ENCODE results near the gene DRC7. TPM values are rescaled to one million over a fixed set of nuclear protein-coding genes. Genes with fewer than 3 reads are reported as not detected.

DRC7 gene
- total RNA-seq, 1 donor from 2014 or later = 0.04 TPM

GRCh38 chr16:57682809-57683635, 11.6 kb upstream of the DRC7 start:
- no peak for DNase-seq (ENCODE audit: low read depth)
- no peak for TF ChIP-seq CTCF (IDR thresholded peaks at IDR 0.05; ENCODE audit: insufficient read depth, low read length, poor library complexity, severe bottlenecking)
- Histone ChIP-seq H3K36me3 (ENCODE audit: control insufficient read depth, insufficient read depth, low read length) (no peaks in the 10 kb centered on the region), H3K27me3 (ENCODE audit: control insufficient read depth, insufficient read depth, low read length) (peaks cover 9% of the 10 kb centered on the region), H3K4me3 (ENCODE audit: low read depth, low read length) (no peak overlapping the region)

- no peak for TF ChIP-seq CTCF (IDR thresholded peaks at IDR 0.05; ENCODE audit: insufficient read depth, low read length, poor library complexity, severe bottlenecking)
- H3K27me3 ChIP-seq (ENCODE audit: control insufficient read depth, insufficient read depth, low read length) = peaks cover 13% of the 10 kb centered on the region
- H3K36me3 ChIP-seq (ENCODE audit: control insufficient read depth, insufficient read depth, low read length) = no peaks in the 10 kb centered on the region
- H3K4me3 ChIP-seq (ENCODE audit: low read depth, low read length) = no peak overlapping the region
- DNase-seq (ENCODE audit: low read depth) = no peak
Observed at GRCh38 chr16:57683636-57684545, 10.7 kb upstream of the DRC7 start.

DNA sequence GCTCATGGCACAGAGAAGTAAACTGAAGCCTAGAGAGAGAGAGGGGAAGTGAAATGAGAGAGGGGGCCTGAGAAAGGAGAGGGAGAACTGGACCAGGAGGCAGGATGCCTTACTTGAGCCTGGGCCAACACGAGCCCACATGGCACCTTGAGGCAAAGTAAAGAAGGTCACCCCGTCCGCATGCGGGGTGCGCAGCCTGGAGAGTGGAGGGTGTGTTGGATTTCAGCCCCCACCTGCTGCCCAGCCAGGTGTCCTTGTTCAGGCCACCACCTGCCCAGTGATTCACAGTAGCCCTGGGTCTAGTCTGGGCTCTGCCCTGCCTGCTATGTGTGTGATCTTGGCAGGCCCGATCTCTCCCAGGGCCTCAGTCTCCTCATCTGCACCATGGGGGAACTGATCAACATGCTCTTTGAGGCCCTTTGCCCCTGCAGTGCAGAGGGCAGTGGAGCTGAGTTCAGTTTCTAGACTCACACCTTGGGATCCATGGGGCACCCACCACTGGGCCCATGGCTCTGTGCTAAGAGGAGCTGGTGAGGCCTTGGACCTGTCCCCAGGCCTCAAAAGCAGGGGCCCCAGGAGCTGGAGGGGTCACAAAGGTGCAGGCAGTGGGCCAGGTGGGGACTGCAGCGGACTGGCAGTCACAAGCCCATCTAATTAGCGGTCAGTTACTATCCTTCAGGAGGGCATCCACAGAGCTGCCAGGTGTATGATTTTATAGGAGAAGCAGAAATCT, 9.8 kb upstream of the DRC7 start:
- DNase-seq (ENCODE audit: low read depth) = no peak
- H3K36me3 ChIP-seq (ENCODE audit: control insufficient read depth, insufficient read depth, low read length) = no peaks in the 10 kb centered on the region
- no peak overlapping the region for H3K4me3 ChIP-seq (ENCODE audit: low read depth, low read length)
- TF ChIP-seq CTCF (IDR thresholded peaks at IDR 0.05; ENCODE audit: insufficient read depth, low read length, poor library complexity, severe bottlenecking) = no peak
- H3K27me3 ChIP-seq (ENCODE audit: control insufficient read depth, insufficient read depth, low read length) = peaks cover 11% of the 10 kb centered on the region

- Histone ChIP-seq H3K36me3 (ENCODE audit: control insufficient read depth, insufficient read depth, low read length) (no peaks in the 10 kb centered on the region), H3K27me3 (ENCODE audit: control insufficient read depth, insufficient read depth, low read length) (peaks cover 11% of the 10 kb centered on the region), H3K4me3 (ENCODE audit: low read depth, low read length) (no peak overlapping the region)
- DNase-seq (ENCODE audit: low read depth) = no peak
- TF ChIP-seq CTCF (IDR thresholded peaks at IDR 0.05; ENCODE audit: insufficient read depth, low read length, poor library complexity, severe bottlenecking) = no peak
Observed at GRCh38 chr16:57685633-57686032, 9.0 kb upstream of the DRC7 start.

DNA sequence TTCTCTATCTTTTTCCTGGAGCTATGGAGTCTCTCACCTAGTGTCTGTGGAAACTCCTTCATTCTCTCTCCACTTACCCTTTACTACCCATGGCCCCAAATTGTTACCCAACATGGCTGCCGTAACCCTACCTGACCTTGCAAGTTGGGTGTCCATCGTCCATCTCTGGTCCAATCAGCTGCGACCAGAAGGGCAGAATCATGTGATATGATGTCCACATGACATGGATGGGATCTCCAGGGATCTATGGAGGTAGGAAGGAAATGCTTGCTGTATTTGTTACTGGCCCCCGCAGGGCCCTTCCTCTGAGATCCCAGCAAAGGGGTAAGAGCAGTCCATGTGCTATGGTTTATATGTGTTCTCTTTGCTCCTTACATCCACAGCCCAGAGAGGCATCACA, 8.0 kb upstream of the DRC7 start:
- no peaks in the 10 kb centered on the region for H3K36me3 ChIP-seq (ENCODE audit: control insufficient read depth, insufficient read depth, low read length)
- peaks cover 11% of the 10 kb centered on the region for H3K27me3 ChIP-seq (ENCODE audit: control insufficient read depth, insufficient read depth, low read length)
- no peak overlapping the region for H3K4me3 ChIP-seq (ENCODE audit: low read depth, low read length)
- DNase-seq (ENCODE audit: low read depth) = no peak
- no peak for TF ChIP-seq CTCF (IDR thresholded peaks at IDR 0.05; ENCODE audit: insufficient read depth, low read length, poor library complexity, severe bottlenecking)

All from kidney epithelial cell (primary cell).